Naive B cell (primary cell): ENCODE measurements around the gene CUZD1. TPM values are rescaled to one million over a fixed set of nuclear protein-coding genes. Genes with fewer than 3 reads are reported as not detected.

Experiments used
- ATAC-seq, 2 donors: fragments of 150-1000 bp; cut with Tn5 transposase; 2 replicates each; pipeline ENCODE4 v1.10.0; 2021; ENCODE audit warnings: low read depth in 2 of 2, mild to moderate bottlenecking in 2 of 2, moderate library complexity in 2 of 2
- DNase-seq: peaks from one replicate; pipeline ENCODE4 v3.0.0; 2022
- H3K27ac Mint-ChIP-seq, 6 donors: one replicate each; pipeline ENCODE4 v1.8.0; 2020 to 2022; ENCODE audit warnings: mild to moderate bottlenecking in 6 of 6, mixed read lengths in 6 of 6, moderate library complexity in 5 of 6, inconsistent platforms in 2 of 6
- H3K27me3 Mint-ChIP-seq, 3 donors: one replicate each; pipeline ENCODE4 v1.8.0; 2021 to 2022; ENCODE audit warnings: mixed read lengths in 3 of 3, mild to moderate bottlenecking in 1 of 3
- H3K36me3 Mint-ChIP-seq, 2 donors: one replicate each; pipeline ENCODE4 v1.8.0; 2020 to 2022; ENCODE audit warnings: mixed read lengths in 2 of 2, inconsistent platforms in 1 of 2, mild to moderate bottlenecking in 1 of 2
- H3K4me1 Mint-ChIP-seq, 3 donors: one replicate each; pipeline ENCODE4 v1.8.0; 2020 to 2022; ENCODE audit warnings: mixed read lengths in 3 of 3, inconsistent platforms in 1 of 3, mild to moderate bottlenecking in 1 of 3, moderate library complexity in 1 of 3
- H3K4me3 Mint-ChIP-seq, 8 donors: one replicate each; pipeline ENCODE4 v1.8.0; 2020 to 2022; ENCODE audit warnings: mild to moderate bottlenecking in 8 of 8, mixed read lengths in 8 of 8, moderate library complexity in 8 of 8, inconsistent platforms in 2 of 8
- H3K9me3 Mint-ChIP-seq, 7 donors: one replicate each; pipeline ENCODE4 v1.8.0; 2020 to 2022; ENCODE audit warnings: mixed read lengths in 7 of 7, mild to moderate bottlenecking in 5 of 7, inconsistent platforms in 2 of 7, moderate library complexity in 1 of 7
- polyA plus RNA-seq, 6 donors: library from polyadenylated mRNA; unstranded; fragments of 300-500 nt; fragmentation: Illumina TruSeq; gene quantifications; one replicate each; pipeline ENCODE4 v1.2.3, GENCODE V29; 2021; ENCODE audit warnings: low read depth in 6 of 6

CUZD1 gene
- polyA plus RNA-seq, 6 donors from 2014 or later = 0.29 to 1.7 (median 1.2) TPM; not detected in 1

GRCh38 chr10:122849900-122850605 is 4.4 kb upstream of the CUZD1 start:
- DNase-seq = no peak
- H3K27me3 Mint-ChIP-seq = no peaks in the 10 kb centered on the region
- H3K4me3 Mint-ChIP-seq = no peak overlapping the region
- peaks cover 2 to 13% (median 11%) of the 10 kb centered on the region in 3 donors for H3K4me1 Mint-ChIP-seq
- peaks cover 0 to 5% (median 0%) of the 10 kb centered on the region in 7 donors for H3K9me3 Mint-ChIP-seq
- ATAC-seq = no peak
- peak overlapping the region in 2 of 6 donors; percentile 15 to 59 for H3K27ac Mint-ChIP-seq
- H3K36me3 Mint-ChIP-seq = peaks cover 24 to 54% of the 10 kb centered on the region in 2 donors

DNA sequence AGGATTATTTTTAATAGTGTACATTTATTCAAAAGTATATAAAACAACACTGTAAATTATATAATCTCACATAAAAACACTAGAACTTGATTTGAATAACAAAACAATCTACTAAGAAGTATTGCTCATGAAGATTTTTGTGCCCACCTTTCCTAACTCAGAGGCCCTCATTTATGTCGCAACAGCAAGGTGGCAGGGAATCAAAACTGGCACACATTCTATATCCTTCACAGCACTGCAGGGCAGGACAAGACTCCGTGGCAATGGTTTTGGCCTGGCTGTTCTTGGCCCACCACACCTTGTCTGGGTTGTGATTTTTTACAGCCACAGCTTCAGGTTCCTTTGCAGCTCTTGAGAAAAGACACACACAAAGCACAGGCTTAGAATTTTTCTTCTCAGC is 3.4 kb upstream of the CUZD1 start:
- no peak overlapping the region for H3K27ac Mint-ChIP-seq
- peaks cover 2 to 13% (median 11%) of the 10 kb centered on the region in 3 donors for H3K4me1 Mint-ChIP-seq
- ATAC-seq = no peak
- peaks cover 0 to 5% (median 0%) of the 10 kb centered on the region in 7 donors for H3K9me3 Mint-ChIP-seq
- H3K4me3 Mint-ChIP-seq = no peak overlapping the region
- no peaks in the 10 kb centered on the region for H3K27me3 Mint-ChIP-seq
- no peak for DNase-seq
- peaks cover 17 to 45% of the 10 kb centered on the region in 2 donors for H3K36me3 Mint-ChIP-seq

- no peaks in the 10 kb centered on the region for H3K27me3 Mint-ChIP-seq
- ATAC-seq = no peak
- H3K9me3 Mint-ChIP-seq = peaks cover 0 to under 1% (median 0%) of the 10 kb centered on the region in 7 donors
- peaks cover 0 to 11% (median 10%) of the 10 kb centered on the region in 3 donors for H3K4me1 Mint-ChIP-seq
- H3K36me3 Mint-ChIP-seq = peaks cover 13 to 38% of the 10 kb centered on the region in 2 donors
- no peak for DNase-seq
- no peak overlapping the region for H3K4me3 Mint-ChIP-seq
- H3K27ac Mint-ChIP-seq = peak overlapping the region in 3 of 6 donors; percentile 19 to 31 (median 29)
These were observed 2.3 kb upstream of the CUZD1 start for GRCh38 chr10:122847782-122848604.

- no peak overlapping the region for H3K27ac Mint-ChIP-seq
- peaks cover 0 to 11% (median 0%) of the 10 kb centered on the region in 7 donors for H3K9me3 Mint-ChIP-seq
- no peak for ATAC-seq
- H3K4me3 Mint-ChIP-seq = no peak overlapping the region
- H3K36me3 Mint-ChIP-seq = peaks cover 10 to 34% of the 10 kb centered on the region in 2 donors
- no peaks in the 10 kb centered on the region for H3K27me3 Mint-ChIP-seq
- H3K4me1 Mint-ChIP-seq = peaks cover 0 to 11% (median 10%) of the 10 kb centered on the region in 3 donors
- DNase-seq = no peak
These were observed 1.5 kb downstream of the CUZD1 start for GRCh38 chr10:122844146-122844545.

- Mint-ChIP-seq H3K27me3 (no peaks in the 10 kb centered on the region), H3K4me1 (peaks cover 0 to 4% (median 3%) of the 10 kb centered on the region in 3 donors), H3K27ac (no peak overlapping the region), H3K4me3 (no peak overlapping the region), H3K9me3 (peaks cover 0 to 11% (median 0%) of the 10 kb centered on the region in 7 donors), H3K36me3 (peaks cover 30 to 44% of the 10 kb centered on the region in 2 donors)
- DNase-seq = no peak
- ATAC-seq = no peak
These were observed 4.1 kb downstream of the CUZD1 start for GRCh38 chr10:122841569-122841968.

DNA sequence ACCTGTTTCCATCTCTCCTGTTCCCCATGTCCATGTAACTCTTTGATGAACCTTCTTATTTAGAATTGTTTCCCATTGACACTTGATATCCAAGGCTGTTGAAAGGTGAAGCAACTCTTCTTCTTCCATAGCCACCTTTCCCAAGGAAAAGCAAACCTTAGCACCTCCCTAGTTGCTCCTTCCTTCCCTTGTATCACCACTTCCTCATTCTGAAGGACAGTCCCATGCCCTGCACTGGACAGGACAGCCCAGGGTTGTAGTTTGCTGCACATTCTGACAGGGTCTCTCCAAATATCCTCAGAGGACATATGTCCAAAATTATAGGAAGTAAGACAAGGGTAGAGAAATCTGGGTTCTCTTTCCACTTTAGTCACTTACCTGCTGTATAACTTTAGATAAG is 6.2 kb downstream of the CUZD1 start:
- ATAC-seq (no peak), DNase-seq (no peak)
- H3K36me3 Mint-ChIP-seq = peaks cover 33 to 46% of the 10 kb centered on the region in 2 donors
- H3K27me3 Mint-ChIP-seq = no peaks in the 10 kb centered on the region
- H3K27ac Mint-ChIP-seq = no peak overlapping the region
- no peak overlapping the region for H3K4me3 Mint-ChIP-seq
- H3K4me1 Mint-ChIP-seq = no peaks in the 10 kb centered on the region
- H3K9me3 Mint-ChIP-seq = peaks cover 0 to 11% (median 0%) of the 10 kb centered on the region in 7 donors

GRCh38 chr10:122838880-122839279 is 6.8 kb downstream of the CUZD1 start:
- peaks cover 0 to 11% (median 0%) of the 10 kb centered on the region in 7 donors for H3K9me3 Mint-ChIP-seq
- H3K36me3 Mint-ChIP-seq = peaks cover 33 to 47% of the 10 kb centered on the region in 2 donors
- peak overlapping the region in 1 of 6 donors; percentile 26 for H3K27ac Mint-ChIP-seq
- H3K27me3 Mint-ChIP-seq = no peaks in the 10 kb centered on the region
- H3K4me1 Mint-ChIP-seq = no peaks in the 10 kb centered on the region
- ATAC-seq = no peak
- no peak overlapping the region for H3K4me3 Mint-ChIP-seq
- DNase-seq = no peak

DNA sequence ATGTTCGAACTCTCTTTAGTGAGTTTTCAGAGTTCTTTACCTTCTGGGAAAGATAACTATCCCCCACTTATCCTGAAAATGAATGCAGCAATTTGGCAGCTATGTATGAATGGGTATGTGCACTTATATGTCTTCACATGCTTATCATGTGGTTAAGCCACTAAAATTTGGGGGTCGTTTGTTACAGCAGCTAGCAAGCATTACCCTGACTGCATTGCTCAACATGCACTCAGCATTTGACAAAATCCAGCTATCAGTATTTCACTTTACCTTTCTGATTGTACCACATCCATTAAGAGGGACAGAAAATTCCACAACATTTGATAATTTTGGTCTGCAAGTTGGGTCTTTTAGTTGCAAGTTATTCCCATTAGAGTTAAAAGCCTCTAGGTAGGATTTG is 9.7 kb downstream of the CUZD1 start:
- Mint-ChIP-seq H3K36me3 (peaks cover 41 to 51% of the 10 kb centered on the region in 2 donors), H3K27ac (no peak overlapping the region), H3K4me1 (no peaks in the 10 kb centered on the region), H3K27me3 (no peaks in the 10 kb centered on the region), H3K4me3 (no peak overlapping the region), H3K9me3 (peaks cover 0 to 3% (median 0%) of the 10 kb centered on the region in 7 donors)
- DNase-seq = no peak
- no peak for ATAC-seq

DNA sequence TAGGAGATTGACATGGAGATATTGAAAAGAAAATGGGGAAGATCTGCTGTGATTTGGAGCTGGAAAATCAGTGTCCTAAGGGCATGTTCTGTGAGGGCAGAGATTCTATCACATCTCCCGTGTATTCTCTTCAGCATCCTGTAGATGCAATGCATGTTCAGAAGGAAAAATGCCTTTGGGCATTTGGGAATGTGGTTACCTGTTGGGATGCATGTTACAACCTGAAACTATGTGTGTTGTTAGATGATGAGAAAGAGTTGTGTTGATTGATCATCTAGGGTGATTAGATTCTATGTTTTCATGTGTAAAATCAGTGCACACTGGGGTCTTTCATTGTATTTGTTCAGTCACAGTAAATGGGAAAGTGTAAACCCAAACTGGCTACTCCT is 14.7 kb downstream of the CUZD1 start:
- ATAC-seq (no peak), DNase-seq (no peak)
- H3K4me3 Mint-ChIP-seq = no peak overlapping the region
- peaks cover 18 to 19% of the 10 kb centered on the region in 2 donors for H3K36me3 Mint-ChIP-seq
- H3K4me1 Mint-ChIP-seq = no peaks in the 10 kb centered on the region
- no peak overlapping the region for H3K27ac Mint-ChIP-seq
- H3K27me3 Mint-ChIP-seq = peaks cover 0 to 5% (median 0%) of the 10 kb centered on the region in 3 donors
- peaks cover 0 to 3% (median 0%) of the 10 kb centered on the region in 7 donors for H3K9me3 Mint-ChIP-seq

- peaks cover 0 to 3% (median 0%) of the 10 kb centered on the region in 7 donors for H3K9me3 Mint-ChIP-seq
- no peak overlapping the region for H3K27ac Mint-ChIP-seq
- H3K4me1 Mint-ChIP-seq = no peaks in the 10 kb centered on the region
- H3K4me3 Mint-ChIP-seq = no peak overlapping the region
- no peak for ATAC-seq
- no peak for DNase-seq
- peaks cover 17% of the 10 kb centered on the region in 2 donors for H3K36me3 Mint-ChIP-seq
- H3K27me3 Mint-ChIP-seq = peaks cover under 1 to 5% (median 5%) of the 10 kb centered on the region in 3 donors
These were observed 15.2 kb downstream of the CUZD1 start for GRCh38 chr10:122830273-122830964.

DNA sequence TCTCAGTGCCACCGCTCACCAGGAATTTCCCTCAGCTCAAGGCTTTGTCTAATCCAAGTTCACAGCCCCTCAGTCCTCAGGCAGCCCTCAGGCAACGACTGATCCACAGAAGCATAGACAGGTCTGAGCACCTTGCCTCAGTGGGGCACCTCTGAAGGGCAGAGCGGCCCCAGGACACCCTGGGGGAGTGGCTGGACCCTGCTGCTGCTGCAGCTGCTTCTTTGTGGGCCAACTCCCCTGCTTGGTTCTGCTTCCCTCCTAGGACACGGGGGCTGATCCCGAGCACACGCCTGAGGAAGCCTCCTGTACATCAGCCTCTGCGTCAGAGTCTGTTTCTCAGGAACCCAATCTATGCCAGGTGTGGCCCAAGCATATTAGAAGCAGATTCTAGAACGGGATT is 16.2 kb downstream of the CUZD1 start:
- Mint-ChIP-seq H3K4me1 (no peaks in the 10 kb centered on the region), H3K27me3 (peaks cover 5 to 15% (median 8%) of the 10 kb centered on the region in 3 donors), H3K9me3 (peaks cover 0 to 3% (median 0%) of the 10 kb centered on the region in 7 donors), H3K27ac (no peak overlapping the region), H3K36me3 (peaks cover 10 to 13% of the 10 kb centered on the region in 2 donors), H3K4me3 (no peak overlapping the region)
- DNase-seq (no peak), ATAC-seq (no peak)

DNA sequence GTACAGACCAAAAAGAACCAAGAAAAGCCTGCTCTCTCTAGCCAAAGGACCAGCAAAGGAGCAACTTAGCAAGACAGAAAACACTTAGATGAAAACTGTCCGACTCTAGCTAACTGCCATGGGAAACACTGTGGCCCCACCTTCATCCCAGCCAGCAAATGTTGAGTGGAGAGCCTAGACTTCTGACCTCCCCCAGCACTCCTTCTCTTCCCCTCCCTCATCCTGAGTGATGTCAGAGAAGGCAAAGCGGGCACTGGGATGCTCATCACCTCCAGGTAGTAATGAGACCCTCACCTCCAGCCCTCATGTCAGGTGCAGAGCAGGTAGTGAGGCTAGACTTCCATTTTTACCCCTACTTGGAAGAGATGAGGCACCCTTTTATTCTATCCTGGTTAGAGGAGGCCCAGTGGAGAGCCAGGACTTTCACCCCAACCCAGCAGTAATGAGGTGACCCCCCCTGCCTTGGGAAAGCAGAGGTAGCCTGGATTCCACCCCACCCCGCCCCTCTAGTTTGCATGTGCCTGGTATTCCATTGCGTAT is 16.9 kb downstream of the CUZD1 start:
- Mint-ChIP-seq H3K27me3 (peaks cover 8 to 21% (median 11%) of the 10 kb centered on the region in 3 donors), H3K36me3 (peaks cover 10 to 13% of the 10 kb centered on the region in 2 donors), H3K4me3 (no peak overlapping the region), H3K9me3 (peaks cover 0 to 3% (median 0%) of the 10 kb centered on the region in 7 donors), H3K27ac (no peak overlapping the region), H3K4me1 (no peaks in the 10 kb centered on the region)
- ATAC-seq = no peak
- no peak for DNase-seq

DNA sequence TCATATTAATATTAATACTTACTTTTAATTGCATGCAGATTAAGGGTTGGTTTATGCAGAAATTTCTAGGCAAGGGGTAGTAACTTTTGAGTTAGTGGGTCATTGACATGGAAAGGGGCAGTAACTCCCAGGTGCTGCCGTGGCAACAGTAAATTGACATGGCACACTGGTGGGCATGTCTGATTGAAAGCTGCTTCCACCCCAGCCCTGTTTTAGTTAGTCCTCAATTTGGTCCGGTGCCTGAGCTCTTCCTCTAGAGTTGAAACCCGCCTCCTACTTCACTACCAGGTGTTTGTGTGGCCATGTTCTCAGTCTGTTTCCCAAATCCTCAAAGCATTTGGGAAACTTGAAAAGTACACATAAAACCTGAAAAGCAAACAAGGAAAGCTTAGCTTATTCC is 18.4 kb downstream of the CUZD1 start:
- Mint-ChIP-seq H3K27ac (no peak overlapping the region), H3K9me3 (peaks cover 0 to 3% (median 0%) of the 10 kb centered on the region in 7 donors), H3K4me3 (no peak overlapping the region), H3K4me1 (no peaks in the 10 kb centered on the region), H3K27me3 (peaks cover 8 to 36% (median 25%) of the 10 kb centered on the region in 3 donors), H3K36me3 (peaks cover 10 to 12% of the 10 kb centered on the region in 2 donors)
- ATAC-seq (no peak), DNase-seq (no peak)
